B cell (primary cell): ENCODE results near the gene SRC. TPM values are rescaled to one million over a fixed set of nuclear protein-coding genes. Genes with fewer than 3 reads are reported as not detected.

Experiments
- ATAC-seq: fragments of 200-7000 bp; cut with Tn5 transposase; one replicate; pipeline ENCODE4 v1.10.0; 2021; ENCODE audit warnings: low read depth, mild to moderate bottlenecking, moderate number of reproducible peaks, moderate library complexity
- CTCF ChIA-PET: fragments of 350-600 bp; sonication (Branson Sonifier 250); formaldehyde crosslinking; loops from one replicate; lab custom pipeline; 2021; ENCODE audit warnings: antibody characterized with exemption, inconsistent platforms; lab: Charles Lee
- POLR2A ChIA-PET: fragments of 350-600 bp; sonication (Branson Sonifier 250); formaldehyde crosslinking; loops from one replicate; lab custom pipeline; 2021; ENCODE audit warnings: antibody characterized with exemption; lab: Charles Lee
- DNase-seq: peaks from one replicate; pipeline ENCODE4 v3.0.0; 2013
- H2AFZ ChIP-seq: 2 replicates; pipeline ENCODE4 v1.6.1; 2012; ENCODE audit warnings: mild to moderate bottlenecking, low read depth, low read length; ENCODE audit not compliant: insufficient read depth, poor library complexity, severe bottlenecking
- H3K27ac ChIP-seq, 2 donors: 1 replicate in 1 of 2; 2 replicates in 1 of 2; pipeline ENCODE4 v1.5.1; 2012 to 2013; ENCODE audit warnings: low read length in 2 of 2, mild to moderate bottlenecking in 2 of 2, moderate library complexity in 1 of 2
- H3K27me3 ChIP-seq, 4 experiments: fragments of 200-600 bp in 1 of 4; sonication (generic) in 1 of 4; replicated peaks in 1 of 4; 1 replicate in 2 of 4; 2 replicates in 2 of 4; pipeline versions ENCODE4 v1.6.1 to v1.7.0; 2013 to 2016; ENCODE audit warnings: low read length in 3 of 4, mild to moderate bottlenecking in 2 of 4, mixed read lengths in 1 of 4, moderate library complexity in 1 of 4; ENCODE audit not compliant: insufficient read depth in 4 of 4, control insufficient read depth in 3 of 4; ENCODE audit errors: control extremely low read depth in 1 of 4
- H3K36me3 ChIP-seq, 2 experiments: replicated peaks in 1 of 2; 1 replicate in 1 of 2; 2 replicates in 1 of 2; pipeline versions ENCODE4 v1.6.1 to v1.7.1; 2013; ENCODE audit warnings: low read length in 1 of 2; ENCODE audit not compliant: insufficient read depth in 2 of 2, control insufficient read depth in 1 of 2; ENCODE audit errors: control extremely low read depth in 1 of 2, extremely low read depth in 1 of 2
- H3K4me1 ChIP-seq, 2 donors: fragments of 200-600 bp in 1 of 2; sonication (generic) in 1 of 2; 1 replicate in 1 of 2; 2 replicates in 1 of 2; pipeline versions ENCODE4 v1.5.1 to v1.6.1; 2013 to 2017; ENCODE audit warnings: low read length in 2 of 2; ENCODE audit not compliant: control insufficient read depth in 2 of 2, insufficient read depth in 2 of 2
- H3K4me2 ChIP-seq: replicated peaks from 2 replicates; pipeline ENCODE3; 2012; ENCODE audit warnings: mild to moderate bottlenecking, low read depth, low read length; ENCODE audit not compliant: poor library complexity, severe bottlenecking
- H3K4me3 ChIP-seq, 5 experiments: fragments of 200-600 bp in 1 of 5; sonication (generic) in 1 of 5; 1 replicate in 3 of 5; 2 replicates in 2 of 5; pipeline versions ENCODE4 v1.5.1 to v1.7.0; 2011 to 2016; ENCODE audit warnings: low read length in 4 of 5, mild to moderate bottlenecking in 4 of 5, low read depth in 2 of 5, control low read depth in 1 of 5, moderate library complexity in 1 of 5; ENCODE audit not compliant: insufficient read depth in 1 of 5; ENCODE audit errors: control extremely low read depth in 1 of 5, extremely low read depth in 1 of 5
- H3K79me2 ChIP-seq: fragments of 200-600 bp; sonication (generic); one replicate; pipeline ENCODE4 v1.6.0; 2016; ENCODE audit warnings: low read length; ENCODE audit not compliant: control insufficient read depth, insufficient read depth
- H3K9ac ChIP-seq: fragments of 200-600 bp; sonication (generic); 2 replicates; pipeline ENCODE4 v1.6.1; 2017; ENCODE audit warnings: mild to moderate bottlenecking, low read length, moderate library complexity
- H3K9me3 ChIP-seq, 3 donors: one replicate each; pipeline versions ENCODE4 v1.6.1 to v1.7.1; 2013; ENCODE audit warnings: low read length in 2 of 3; ENCODE audit not compliant: control insufficient read depth in 2 of 3, insufficient read depth in 1 of 3; ENCODE audit errors: control extremely low read depth in 1 of 3
- H4K20me1 ChIP-seq: 2 replicates; pipeline ENCODE4 v1.6.0; 2012; ENCODE audit warnings: mild to moderate bottlenecking, low read length; ENCODE audit not compliant: insufficient read depth, control insufficient read depth, poor library complexity, severe bottlenecking
- H3K27ac Mint-ChIP-seq: one replicate; pipeline ENCODE4 v1.8.0; 2021; ENCODE audit warnings: mixed read lengths
- H3K27me3 Mint-ChIP-seq: one replicate; pipeline ENCODE4 v1.8.0; 2021; ENCODE audit warnings: mixed read lengths
- H3K4me1 Mint-ChIP-seq: one replicate; pipeline ENCODE4 v1.8.0; 2021; ENCODE audit warnings: mixed read lengths
- H3K4me3 Mint-ChIP-seq: one replicate; pipeline ENCODE4 v1.8.0; 2021; ENCODE audit warnings: mixed read lengths
- H3K9me3 Mint-ChIP-seq: one replicate; pipeline ENCODE4 v1.8.0; 2022; ENCODE audit warnings: mixed read lengths; ENCODE audit not compliant: insufficient read depth
- EZH2 ChIP-seq: IDR thresholded peaks from 2 replicates; pipeline ENCODE4 v1.6.1; 2012; ENCODE audit warnings: borderline replicate concordance, low read depth, mild to moderate bottlenecking, moderate library complexity, low read length; ENCODE audit not compliant: insufficient read depth, poor library complexity, severe bottlenecking
- WGBS: methylation state at CpG from one replicate; pipeline ENCODE4 v1.1.5; 2013; ENCODE audit warnings: missing lambda C conversion rate; ENCODE audit not compliant: insufficient coverage; 5-methylcytosine and 5-hydroxymethylcytosine counted together
- intact Hi-C: fragments of 100-400 bp; cut with micrococcal nuclease; formaldehyde crosslinking; loops from one replicate; pipeline ENCODE4 v1.10.0; 2022
- polyA plus RNA-seq: library from polyadenylated mRNA; depleted of rRNA; stranded (reverse); fragments of >200 nt; gene quantifications from 2 replicates; pipeline ENCODE4 v1.2.3, GENCODE V29; 2012
- total RNA-seq, 2 donors: library from RNA; stranded (reverse); fragments of 120-200 nt in 1 of 2; gene quantifications; 1 replicate in 1 of 2; 2 replicates in 1 of 2; pipeline versions ENCODE4 v1.2.3 to v1.2.4, GENCODE V29; 2013 to 2022
- TF ChIP-seq, protein P1 (sequence below): fragments of 200-600 bp; IDR thresholded peaks from one replicate; pipeline ENCODE4 v1.8.0; 2022; ENCODE audit warnings: antibody characterized with exemption, mild to moderate bottlenecking

Gene SRC
- total and polyA plus RNA-seq, 2 donors (not counting 1 experiment from before 2014, with no cell fraction given): 6.5 to 16.8 TPM

DNA sequence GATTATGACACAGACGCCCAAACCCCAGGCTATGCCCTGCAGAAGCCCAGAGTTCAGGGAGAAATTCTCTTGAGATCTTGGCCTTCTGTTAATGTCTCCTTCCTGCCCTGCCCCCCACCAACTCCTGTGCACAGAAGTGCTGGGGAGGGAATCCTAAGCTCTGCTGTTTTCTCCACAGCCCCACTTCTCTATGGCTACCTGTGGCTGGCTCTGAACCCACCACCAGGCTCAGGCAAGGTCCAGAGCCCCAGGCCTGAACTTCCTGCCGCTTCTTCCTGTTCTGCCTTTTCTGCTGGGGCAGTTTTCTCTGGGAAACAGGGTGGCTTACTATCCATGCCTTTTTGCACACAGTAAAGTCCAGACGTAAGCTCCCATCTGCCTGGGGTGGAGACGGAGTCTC is 97.7 kb downstream of the SRC start:
- CTCF ChIA-PET: interaction anchor here (1.0 kb wide), 1 partner anchor 167 kb away, joined by 4 read pairs; no protein-coding TSS in a partner anchor
- no peaks in the 10 kb centered on the region for H3K9me3 Mint-ChIP-seq
- no peak overlapping the region for H3K4me3 ChIP-seq
- no peak overlapping the region for H3K4me3 Mint-ChIP-seq
- no peak overlapping the region for H3K9ac ChIP-seq
- ATAC-seq (no peak), DNase-seq (no peak)
- H3K27me3 ChIP-seq: peaks cover 0 to 8% (median 0%) of the 10 kb centered on the region in 4 experiments
- no peak for TF ChIP-seq EZH2
- TF ChIP-seq, protein P1, sequence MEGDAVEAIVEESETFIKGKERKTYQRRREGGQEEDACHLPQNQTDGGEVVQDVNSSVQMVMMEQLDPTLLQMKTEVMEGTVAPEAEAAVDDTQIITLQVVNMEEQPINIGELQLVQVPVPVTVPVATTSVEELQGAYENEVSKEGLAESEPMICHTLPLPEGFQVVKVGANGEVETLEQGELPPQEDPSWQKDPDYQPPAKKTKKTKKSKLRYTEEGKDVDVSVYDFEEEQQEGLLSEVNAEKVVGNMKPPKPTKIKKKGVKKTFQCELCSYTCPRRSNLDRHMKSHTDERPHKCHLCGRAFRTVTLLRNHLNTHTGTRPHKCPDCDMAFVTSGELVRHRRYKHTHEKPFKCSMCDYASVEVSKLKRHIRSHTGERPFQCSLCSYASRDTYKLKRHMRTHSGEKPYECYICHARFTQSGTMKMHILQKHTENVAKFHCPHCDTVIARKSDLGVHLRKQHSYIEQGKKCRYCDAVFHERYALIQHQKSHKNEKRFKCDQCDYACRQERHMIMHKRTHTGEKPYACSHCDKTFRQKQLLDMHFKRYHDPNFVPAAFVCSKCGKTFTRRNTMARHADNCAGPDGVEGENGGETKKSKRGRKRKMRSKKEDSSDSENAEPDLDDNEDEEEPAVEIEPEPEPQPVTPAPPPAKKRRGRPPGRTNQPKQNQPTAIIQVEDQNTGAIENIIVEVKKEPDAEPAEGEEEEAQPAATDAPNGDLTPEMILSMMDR: no peak
- no peak overlapping the region for H3K27ac Mint-ChIP-seq
- no peaks in the 10 kb centered on the region for H4K20me1 ChIP-seq
- H3K4me1 ChIP-seq: no peaks in the 10 kb centered on the region
- 94% methylated on average over 2 of the region's 4 CpGs for WGBS
- no peaks in the 10 kb centered on the region for H3K36me3 ChIP-seq
- H3K9me3 ChIP-seq: no peaks in the 10 kb centered on the region
- POLR2A ChIA-PET: no interaction called here
- H3K79me2 ChIP-seq: no peaks in the 10 kb centered on the region
- no peaks in the 10 kb centered on the region for H3K4me1 Mint-ChIP-seq
- H3K27ac ChIP-seq: no peak overlapping the region
- H3K27me3 Mint-ChIP-seq: peaks cover 17% of the 10 kb centered on the region
- no peak overlapping the region for H3K4me2 ChIP-seq
- no peak overlapping the region for H2AFZ ChIP-seq
- intact Hi-C loops: no loop called here

DNA sequence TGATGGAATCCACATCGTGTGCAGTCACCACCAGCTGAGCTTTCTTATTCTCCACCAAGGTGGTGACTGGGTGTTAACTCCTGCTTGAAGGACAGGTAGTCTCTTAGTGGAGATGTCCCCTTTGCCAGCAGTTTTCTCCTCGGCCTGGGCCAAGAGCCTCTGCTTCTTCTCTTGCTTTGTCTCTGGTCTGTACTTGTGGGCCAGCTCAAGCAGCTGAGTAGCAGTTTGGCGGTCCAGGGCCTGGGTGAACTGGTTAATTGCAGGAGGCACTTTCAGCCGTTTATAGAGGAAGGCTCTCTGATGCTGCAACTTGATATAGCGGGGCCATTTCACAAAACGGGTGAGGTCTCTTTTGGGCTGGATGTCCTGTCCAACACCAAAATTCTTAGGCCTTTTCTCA is 99.1 kb downstream of the SRC start:
- peaks cover 0 to 8% (median 0%) of the 10 kb centered on the region in 4 experiments for H3K27me3 ChIP-seq
- DNase-seq: no peak
- H3K4me3 ChIP-seq: no peak overlapping the region
- no peak overlapping the region for H3K27ac Mint-ChIP-seq
- no peak overlapping the region for H3K9ac ChIP-seq
- no peaks in the 10 kb centered on the region for H4K20me1 ChIP-seq
- no peak overlapping the region for H2AFZ ChIP-seq
- H3K4me1 Mint-ChIP-seq: no peaks in the 10 kb centered on the region
- no peaks in the 10 kb centered on the region for H3K4me1 ChIP-seq
- H3K4me3 Mint-ChIP-seq: no peak overlapping the region
- intact Hi-C loops: no loop called here
- no peaks in the 10 kb centered on the region for H3K36me3 ChIP-seq
- no peak overlapping the region for H3K4me2 ChIP-seq
- no peaks in the 10 kb centered on the region for H3K79me2 ChIP-seq
- peaks cover 3% of the 10 kb centered on the region for H3K27me3 Mint-ChIP-seq
- H3K9me3 ChIP-seq: no peaks in the 10 kb centered on the region
- H3K27ac ChIP-seq: no peak overlapping the region
- TF ChIP-seq EZH2: no peak
- TF ChIP-seq, protein P1: no peak
- H3K9me3 Mint-ChIP-seq: no peaks in the 10 kb centered on the region
- WGBS: 96% methylated on average over 5 of the region's 6 CpGs
- ATAC-seq: no peak
- CTCF ChIA-PET: no interaction called here
- POLR2A ChIA-PET: no interaction called here
